Renal pelvis (tissue), 4 donors: Measurements from ENCODE around the gene CACNG4. TPM values are rescaled to one million over a fixed set of nuclear protein-coding genes. Genes with fewer than 3 reads are reported as not detected.
"Not testable (repeated sequence)": the region's sequence is repeated elsewhere in the genome, so short reads cannot be mapped to it uniquely, and the experiment has no call there.

Experiments used
- DNase-seq: peaks from one replicate; pipeline ENCODE4 v3.0.0-alpha.2; 2013
- polyA plus RNA-seq, 3 donors: library from polyadenylated mRNA; unstranded; fragments of 120-200 nt; gene quantifications; one replicate each; pipeline ENCODE4 v1.2.1, GENCODE V29; 2013; ENCODE audit not compliant: insufficient read length in 3 of 3

The CACNG4 gene
- polyA plus RNA-seq, 3 donors = 2.4 to 3.9 (median 3.2) TPM

- no peak for DNase-seq
These were observed 4.7 kb upstream of the CACNG4 start for GRCh38 chr17:66959641-66960375.

- no peak for DNase-seq
These were observed 3.9 kb upstream of the CACNG4 start for GRCh38 chr17:66960613-66961012.

GRCh38 chr17:66963521-66963908 is 992 bp upstream of the CACNG4 start:
- no peak for DNase-seq

GRCh38 chr17:66964930-66965800 is 658 bp downstream of the CACNG4 start:
- no peak for DNase-seq

GRCh38 chr17:66965801-66966262 is 1.3 kb downstream of the CACNG4 start:
- DNase-seq = no peak

GRCh38 chr17:66966298-66966697 is 1.8 kb downstream of the CACNG4 start:
- no peak for DNase-seq

- DNase-seq = no peak
These were observed 2.4 kb downstream of the CACNG4 start for GRCh38 chr17:66966704-66967418.

- no peak for DNase-seq
These were observed 3.5 kb downstream of the CACNG4 start for GRCh38 chr17:66967837-66968543.

GRCh38 chr17:66968916-66969315 is 4.4 kb downstream of the CACNG4 start:
- no peak for DNase-seq

GRCh38 chr17:66970140-66970539 is 5.6 kb downstream of the CACNG4 start:
- DNase-seq = no peak

GRCh38 chr17:66970797-66971196 is 6.3 kb downstream of the CACNG4 start:
- DNase-seq = no peak

GRCh38 chr17:66971264-66971663 is 6.8 kb downstream of the CACNG4 start:
- DNase-seq = no peak

GRCh38 chr17:66971730-66972441 is 7.4 kb downstream of the CACNG4 start:
- no peak for DNase-seq

GRCh38 chr17:66972442-66972830 is 7.9 kb downstream of the CACNG4 start:
- not testable (repeated sequence) for DNase-seq

- no peak for DNase-seq
These were observed 10.7 kb downstream of the CACNG4 start for GRCh38 chr17:66975188-66975587.

GRCh38 chr17:66975614-66976378 is 11.3 kb downstream of the CACNG4 start:
- DNase-seq = no peak

- no peak for DNase-seq
These were observed 11.8 kb downstream of the CACNG4 start for GRCh38 chr17:66976379-66976663.

GRCh38 chr17:66976781-66977201 is 12.3 kb downstream of the CACNG4 start:
- no peak for DNase-seq

GRCh38 chr17:66978514-66979061 is 14.1 kb downstream of the CACNG4 start:
- DNase-seq = no peak

- DNase-seq = no peak
These were observed 16.4 kb downstream of the CACNG4 start for GRCh38 chr17:66980896-66981295.
